H9 (cell line): ENCODE data around the gene HOXA9. TPM values are rescaled to one million over a fixed set of nuclear protein-coding genes. Genes with fewer than 3 reads are reported as not detected.

Experiments
- DNase-seq: peaks from one replicate; pipeline ENCODE4 v3.0.0-alpha.2; 2017
- H2AFZ ChIP-seq: one replicate; pipeline ENCODE4 v1.6.1; 2013; ENCODE audit warnings: mild to moderate bottlenecking, low read length, control low read depth, moderate library complexity
- H2AK5ac ChIP-seq: 2 replicates; pipeline ENCODE4 v1.6.1; 2013; ENCODE audit warnings: low read length, control low read depth, mixed read lengths; ENCODE audit not compliant: insufficient read length
- H2BK120ac ChIP-seq: one replicate; pipeline ENCODE4 v1.6.1; 2013; ENCODE audit warnings: low read depth, mild to moderate bottlenecking, low read length, control low read depth, inconsistent platforms; ENCODE audit not compliant: poor library complexity, severe bottlenecking
- H2BK12ac ChIP-seq: 2 replicates; pipeline ENCODE4 v1.6.1; 2013; ENCODE audit warnings: low read length, control low read depth, mixed read lengths, low read depth; ENCODE audit not compliant: insufficient read length
- H2BK15ac ChIP-seq: 2 replicates; pipeline ENCODE4 v1.6.1; 2013; ENCODE audit warnings: low read depth, low read length, control low read depth
- H2BK20ac ChIP-seq: one replicate; pipeline ENCODE4 v1.6.1; 2013; ENCODE audit warnings: low read depth, mild to moderate bottlenecking, low read length, control low read depth, inconsistent platforms; ENCODE audit not compliant: poor library complexity, severe bottlenecking
- H2BK5ac ChIP-seq: 2 replicates; pipeline ENCODE4 v1.6.1; 2013; ENCODE audit warnings: low read length, control low read depth, mixed read lengths; ENCODE audit not compliant: insufficient read length
- H3K14ac ChIP-seq: 2 replicates; pipeline ENCODE4 v1.6.1; 2013; ENCODE audit warnings: low read length, control low read depth; ENCODE audit not compliant: insufficient read depth
- H3K18ac ChIP-seq: 2 replicates; pipeline ENCODE4 v1.6.1; 2013; ENCODE audit warnings: low read depth, mild to moderate bottlenecking, mixed read lengths, low read length, control low read depth; ENCODE audit not compliant: insufficient read length
- H3K23ac ChIP-seq: 2 replicates; pipeline ENCODE4 v1.6.1; 2013; ENCODE audit warnings: low read length, control low read depth, mixed read lengths, low read depth; ENCODE audit not compliant: insufficient read length
- H3K23me2 ChIP-seq: 2 replicates; pipeline ENCODE4 v1.6.1; 2013; ENCODE audit warnings: low read depth, mild to moderate bottlenecking, mixed read lengths, low read length, control low read depth; ENCODE audit not compliant: insufficient read length, poor library complexity, severe bottlenecking
- H3K27ac ChIP-seq: 2 replicates; pipeline ENCODE4 v1.5.1; 2013; ENCODE audit warnings: low read length, control low read depth, mixed read lengths, low read depth; ENCODE audit not compliant: insufficient read length
- H3K27me3 ChIP-seq: 2 replicates; pipeline ENCODE4 v1.6.1; 2013; ENCODE audit warnings: low read length, control low read depth, inconsistent platforms; ENCODE audit not compliant: insufficient read depth
- H3K4ac ChIP-seq: 2 replicates; pipeline ENCODE4 v1.6.1; 2013; ENCODE audit warnings: low read depth, mild to moderate bottlenecking, control low read depth, inconsistent platforms, low read length, moderate library complexity
- H3K4me1 ChIP-seq: 2 replicates; pipeline ENCODE4 v1.6.1; 2013; ENCODE audit warnings: low read length, control low read depth, inconsistent platforms; ENCODE audit not compliant: insufficient read depth
- H3K4me2 ChIP-seq: 2 replicates; pipeline ENCODE4 v1.6.1; 2013; ENCODE audit warnings: low read length, control low read depth, mixed read lengths; ENCODE audit not compliant: insufficient read length, insufficient read depth
- H3K56ac ChIP-seq: 2 replicates; pipeline ENCODE4 v1.6.1; 2013; ENCODE audit warnings: low read depth, mild to moderate bottlenecking, mixed read lengths, low read length, control low read depth; ENCODE audit not compliant: insufficient read length
- H3K79me1 ChIP-seq: 2 replicates; pipeline ENCODE4 v1.6.1; 2013; ENCODE audit warnings: low read depth, mild to moderate bottlenecking, moderate library complexity, low read length, control low read depth, inconsistent platforms; ENCODE audit not compliant: insufficient read depth, poor library complexity, severe bottlenecking
- H3K79me2 ChIP-seq: 2 replicates; pipeline ENCODE4 v1.6.1; 2013; ENCODE audit warnings: low read length, control low read depth, inconsistent platforms; ENCODE audit not compliant: insufficient read depth
- H3K9ac ChIP-seq: 2 replicates; pipeline ENCODE4 v1.6.1; 2013; ENCODE audit warnings: low read length, control low read depth, mixed read lengths; ENCODE audit not compliant: insufficient read length; ENCODE audit errors: extremely low read depth
- H3K9me3 ChIP-seq: one replicate; pipeline ENCODE4 v1.6.1; 2013; ENCODE audit warnings: low read depth, low read length, inconsistent platforms; ENCODE audit not compliant: control insufficient read depth
- H3T11ph ChIP-seq: one replicate; pipeline ENCODE4 v1.6.1; 2013; ENCODE audit warnings: mild to moderate bottlenecking, low read length, control low read depth, inconsistent platforms
- H4K20me1 ChIP-seq: one replicate; pipeline ENCODE4 v1.6.1; 2013; ENCODE audit not compliant: control insufficient read depth, insufficient read length, insufficient read depth
- H4K5ac ChIP-seq: 2 replicates; pipeline ENCODE4 v1.6.1; 2013; ENCODE audit warnings: low read depth, mild to moderate bottlenecking, mixed read lengths, low read length, control low read depth; ENCODE audit not compliant: insufficient read length
- H4K8ac ChIP-seq: replicated peaks from 2 replicates; pipeline ENCODE4 v1.6.1; 2013; ENCODE audit warnings: low read length, control low read depth, mixed read lengths, low read depth; ENCODE audit not compliant: insufficient read length
- H4K91ac ChIP-seq: 2 replicates; pipeline ENCODE4 v1.6.1; 2013; ENCODE audit warnings: low read depth, mild to moderate bottlenecking, moderate library complexity, mixed read lengths, low read length, control low read depth; ENCODE audit not compliant: insufficient read length
- H3K27ac Mint-ChIP-seq, 3 experiments: 2 replicates in 2 of 3; 3 replicates in 1 of 3; pipeline ENCODE4 v1.8.0; 2020 to 2021; ENCODE audit warnings: mixed read lengths in 3 of 3, mild to moderate bottlenecking in 1 of 3, moderate library complexity in 1 of 3
- H3K27me3 Mint-ChIP-seq: 2 replicates; pipeline ENCODE4 v1.8.0; 2021; ENCODE audit warnings: low read depth, mild to moderate bottlenecking, moderate library complexity, mixed read lengths
- H3K36me3 Mint-ChIP-seq, 3 experiments: 2 replicates in 2 of 3; 3 replicates in 1 of 3; pipeline ENCODE4 v1.8.0; 2020 to 2021; ENCODE audit warnings: low read depth in 3 of 3, mixed read lengths in 3 of 3; ENCODE audit not compliant: insufficient read depth in 1 of 3
- H3K4me1 Mint-ChIP-seq, 2 experiments: 2 replicates each; pipeline ENCODE4 v1.8.0; 2020; ENCODE audit warnings: mixed read lengths in 2 of 2
- H3K4me3 Mint-ChIP-seq, 2 experiments: 2 replicates in 1 of 2; 3 replicates in 1 of 2; pipeline ENCODE4 v1.8.0; 2020 to 2021; ENCODE audit warnings: mild to moderate bottlenecking in 2 of 2, mixed read lengths in 2 of 2, moderate library complexity in 1 of 2
- H3K9me3 Mint-ChIP-seq, 2 experiments: 2 replicates in 1 of 2; 3 replicates in 1 of 2; pipeline ENCODE4 v1.8.0; 2020; ENCODE audit warnings: mild to moderate bottlenecking in 2 of 2, mixed read lengths in 2 of 2, moderate library complexity in 1 of 2
- CTCF ChIP-seq: fragments of 200-600 bp; sonication (generic); conservative IDR thresholded peaks from 3 replicates; pipeline ENCODE4 v1.8.0; 2021; ENCODE audit warnings: antibody characterized with exemption, mild to moderate bottlenecking
- WGBS: extraction: QIAGEN DNeasy Blood & Tissue Kit; methylation state at CpG from one replicate; pipeline ENCODE4 v1.1.7; 2013; ENCODE audit warnings: missing lambda C conversion rate, low lambda C conversion rate, mixed read lengths; ENCODE audit not compliant: insufficient read length; ENCODE audit errors: extremely low coverage; 5-methylcytosine and 5-hydroxymethylcytosine counted together
- total RNA-seq: library from RNA; stranded (reverse); gene quantifications from 2 replicates; pipeline ENCODE4 v1.2.1, GENCODE V29; 2021

The HOXA9 gene
- total RNA-seq, 1 experiment from 2014 or later = not detected

- H3K27me3 Mint-ChIP-seq = peaks cover 100% of the 10 kb centered on the region
- Histone ChIP-seq H3K79me1 (no peaks in the 10 kb centered on the region), H3K56ac (no peak overlapping the region), H3K23me2 (no peaks in the 10 kb centered on the region), H3K4me2 (no peak overlapping the region), H4K20me1 (no peaks in the 10 kb centered on the region), H3K14ac (no peak overlapping the region), H3K79me2 (no peaks in the 10 kb centered on the region), H3K27me3 (peaks cover 97% of the 10 kb centered on the region), H2AK5ac (no peak overlapping the region), H3K4ac (no peak overlapping the region), H3K9me3 (no peaks in the 10 kb centered on the region), H2BK120ac (no peak overlapping the region), H2BK12ac (no peak overlapping the region), H4K8ac (no peak overlapping the region), H2BK15ac (no peak overlapping the region), H3K23ac (no peak overlapping the region), H2BK5ac (no peak overlapping the region), H3K4me1 (no peaks in the 10 kb centered on the region), H4K91ac (no peak overlapping the region), H3K9ac (no peak overlapping the region), H3K18ac (no peak overlapping the region), H3T11ph (no peak overlapping the region), H3K27ac (no peak overlapping the region), H2AFZ (no peak overlapping the region), H4K5ac (no peak overlapping the region), H2BK20ac (no peak overlapping the region)
- no peak for TF ChIP-seq CTCF
- H3K4me1 Mint-ChIP-seq = peaks cover 13 to 22% of the 10 kb centered on the region in 2 experiments
- H3K9me3 Mint-ChIP-seq = peaks cover 18 to 29% of the 10 kb centered on the region in 2 experiments
- no peak overlapping the region for H3K27ac Mint-ChIP-seq
- H3K4me3 Mint-ChIP-seq = no peak overlapping the region; a peak in 1 of 5 replicates
- peaks cover 0 to 6% (median 0%) of the 10 kb centered on the region in 3 experiments; a peak in 3 of 7 replicates for H3K36me3 Mint-ChIP-seq
- no CpG with 5 or more reads among the region's 3 CpGs for WGBS
- no peak for DNase-seq
Observed at GRCh38 chr7:27153526-27153925, 11.8 kb downstream of the HOXA9 start.
